GM12801 (cell line): ENCODE data around the gene SLC66A3.

Experiments
- CTCF ChIP-seq: IDR thresholded peaks from one replicate; pipeline ENCODE4 v1.5.1; 2011; ENCODE audit warnings: control low read depth; ENCODE audit not compliant: insufficient read length; ENCODE audit errors: extremely low read depth

Gene SLC66A3

GRCh38 chr2:11203480-11203879 is 48.2 kb downstream of the SLC66A3 start:
- TF ChIP-seq CTCF = no peak

DNA sequence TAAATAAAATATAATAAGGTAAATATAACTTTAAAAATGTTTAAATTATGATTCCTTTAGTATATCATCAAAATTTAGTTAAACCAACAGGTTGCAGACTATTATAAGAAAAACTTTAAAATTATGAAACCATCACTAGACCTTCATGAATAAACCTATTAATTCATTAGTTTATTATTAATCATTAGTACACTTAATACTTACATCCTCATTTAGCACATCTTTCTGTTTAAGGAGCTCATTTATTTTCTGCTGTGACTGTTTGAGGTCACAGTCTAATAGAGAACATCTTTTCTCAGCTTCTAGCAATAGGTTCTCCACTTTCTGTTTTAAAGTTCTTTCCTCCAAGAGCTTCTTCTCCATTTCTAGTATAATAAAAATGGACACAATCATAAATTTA is 52.8 kb downstream of the SLC66A3 start:
- no peak for TF ChIP-seq CTCF

DNA sequence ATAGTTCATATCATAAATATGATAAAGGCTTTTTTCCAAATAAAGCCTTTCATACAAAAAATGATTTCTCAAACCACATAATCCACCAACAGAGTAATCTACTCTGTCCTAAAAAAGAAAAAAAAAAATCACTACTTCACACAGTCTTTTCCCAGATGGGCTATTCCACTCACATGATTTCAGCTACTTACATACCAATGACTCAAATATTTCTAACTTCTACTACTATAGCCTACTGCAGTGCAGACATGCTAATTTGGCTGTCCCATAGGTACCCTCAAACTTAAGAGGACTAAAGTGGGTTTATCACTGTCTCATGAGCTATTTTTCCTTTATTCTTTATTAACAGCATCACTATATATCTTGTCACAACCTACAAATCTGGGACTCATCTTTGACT is 57.4 kb downstream of the SLC66A3 start:
- no peak for TF ChIP-seq CTCF

GRCh38 chr2:11213090-11213638 is 57.9 kb downstream of the SLC66A3 start:
- no peak for TF ChIP-seq CTCF

- TF ChIP-seq CTCF = no peak
Observed at GRCh38 chr2:11213975-11214374, 58.7 kb downstream of the SLC66A3 start.

- no peak for TF ChIP-seq CTCF
Observed at GRCh38 chr2:11214770-11215169, 59.5 kb downstream of the SLC66A3 start.

- TF ChIP-seq CTCF = no peak
Observed at GRCh38 chr2:11215407-11215806, 60.1 kb downstream of the SLC66A3 start.

DNA sequence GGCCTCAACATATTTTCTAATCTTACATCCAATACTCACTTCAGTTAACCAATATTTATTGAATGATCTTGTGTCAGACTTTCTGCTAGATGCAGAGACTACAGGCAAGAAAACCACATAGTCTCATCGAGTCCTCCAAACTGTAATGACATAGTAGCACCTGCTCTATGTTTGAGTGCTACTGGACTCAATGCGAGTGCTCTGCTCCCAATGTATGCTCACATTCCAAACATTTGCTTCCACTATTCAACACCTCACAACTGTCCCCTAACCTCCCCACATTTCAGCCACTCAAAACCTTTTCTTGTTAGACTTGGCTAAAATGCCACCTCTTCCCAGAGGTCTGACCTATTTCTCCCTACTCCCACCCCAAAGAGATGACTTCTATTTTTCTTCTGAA is 65.2 kb downstream of the SLC66A3 start:
- TF ChIP-seq CTCF = no peak
